Endothelial cell of umbilical vein (primary cell): ENCODE data around the gene FRY.

Experiments used
- EZH2 ChIP-seq: IDR thresholded peaks from 2 replicates; pipeline ENCODE4 v1.6.1; 2012; ENCODE audit warnings: borderline replicate concordance, low read depth, mild to moderate bottlenecking, moderate library complexity, low read length, inconsistent platforms; ENCODE audit not compliant: severe bottlenecking
- GATA2 ChIP-seq: IDR thresholded peaks from 2 replicates; pipeline ENCODE4 v1.7.0; 2011; ENCODE audit warnings: low read depth, mild to moderate bottlenecking, moderate library complexity, mixed read lengths, low read length; ENCODE audit not compliant: insufficient read length, insufficient read depth
- JUN ChIP-seq: IDR thresholded peaks from 2 replicates; pipeline ENCODE4 v1.6.1; 2011; ENCODE audit warnings: borderline replicate concordance, low read depth; ENCODE audit not compliant: insufficient read length, insufficient read depth
- MYC ChIP-seq: IDR thresholded peaks from one replicate; pipeline ENCODE4 v1.6.1; 2011; ENCODE audit warnings: mild to moderate bottlenecking, low read depth, low read length
- POLR2A ChIP-seq: IDR thresholded peaks from 2 replicates; pipeline ENCODE4 v1.6.1; 2012; ENCODE audit warnings: low read depth, mild to moderate bottlenecking, control low read depth, low read length
- POLR2AphosphoS5 ChIP-seq: IDR thresholded peaks from 2 replicates; pipeline ENCODE4 v1.6.1; 2012; ENCODE audit warnings: low read depth, mild to moderate bottlenecking, control low read depth, low read length, moderate library complexity; ENCODE audit not compliant: insufficient read depth
- TF ChIP-seq, protein P1 (sequence below), 2 donors: IDR thresholded peaks; 1 replicate in 1 of 2; 2 replicates in 1 of 2; pipeline ENCODE4 v1.5.1; 2011; ENCODE audit warnings: low read length in 2 of 2, mild to moderate bottlenecking in 2 of 2, moderate library complexity in 2 of 2, control low read depth in 1 of 2, inconsistent platforms in 1 of 2, low read depth in 1 of 2; ENCODE audit not compliant: insufficient read depth in 1 of 2; ENCODE audit errors: extremely low read depth in 1 of 2
- TF ChIP-seq, protein P2 (sequence below): IDR thresholded peaks from 2 replicates; pipeline ENCODE4 v1.6.1; 2011; ENCODE audit not compliant: insufficient read depth, insufficient read length

DNA sequence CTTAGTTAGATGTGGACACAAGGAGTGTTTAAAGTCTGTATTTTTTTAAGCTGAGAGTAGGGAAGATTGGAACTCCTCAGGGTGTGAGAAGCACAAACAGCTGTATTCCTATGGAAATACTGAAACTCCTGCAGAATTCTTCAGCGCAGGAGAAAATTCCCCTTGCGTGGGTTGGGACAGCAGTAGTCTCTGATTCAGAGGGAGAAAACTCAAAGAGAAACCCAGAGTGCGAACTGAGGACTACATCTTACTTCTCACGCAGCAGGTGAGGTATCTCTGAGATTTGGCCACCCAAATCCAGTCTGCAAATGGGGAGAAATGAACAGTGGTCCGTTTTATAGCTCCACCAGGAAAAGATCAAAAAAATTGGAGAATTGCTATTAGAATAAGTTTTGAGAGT, 60.9 kb downstream of the FRY start:
- TF ChIP-seq, protein P1, sequence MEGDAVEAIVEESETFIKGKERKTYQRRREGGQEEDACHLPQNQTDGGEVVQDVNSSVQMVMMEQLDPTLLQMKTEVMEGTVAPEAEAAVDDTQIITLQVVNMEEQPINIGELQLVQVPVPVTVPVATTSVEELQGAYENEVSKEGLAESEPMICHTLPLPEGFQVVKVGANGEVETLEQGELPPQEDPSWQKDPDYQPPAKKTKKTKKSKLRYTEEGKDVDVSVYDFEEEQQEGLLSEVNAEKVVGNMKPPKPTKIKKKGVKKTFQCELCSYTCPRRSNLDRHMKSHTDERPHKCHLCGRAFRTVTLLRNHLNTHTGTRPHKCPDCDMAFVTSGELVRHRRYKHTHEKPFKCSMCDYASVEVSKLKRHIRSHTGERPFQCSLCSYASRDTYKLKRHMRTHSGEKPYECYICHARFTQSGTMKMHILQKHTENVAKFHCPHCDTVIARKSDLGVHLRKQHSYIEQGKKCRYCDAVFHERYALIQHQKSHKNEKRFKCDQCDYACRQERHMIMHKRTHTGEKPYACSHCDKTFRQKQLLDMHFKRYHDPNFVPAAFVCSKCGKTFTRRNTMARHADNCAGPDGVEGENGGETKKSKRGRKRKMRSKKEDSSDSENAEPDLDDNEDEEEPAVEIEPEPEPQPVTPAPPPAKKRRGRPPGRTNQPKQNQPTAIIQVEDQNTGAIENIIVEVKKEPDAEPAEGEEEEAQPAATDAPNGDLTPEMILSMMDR (IDR thresholded peaks at IDR 0.05; ENCODE audit: extremely low read depth in 1 of 2, insufficient read depth in 1 of 2, low read depth in 1 of 2, low read length in 2 of 2): no peak
- TF ChIP-seq POLR2A (no peak), JUN (no peak), POLR2AphosphoS5 (no peak), MYC (no peak), EZH2 (no peak), GATA2 (no peak)
- TF ChIP-seq, protein P2, sequence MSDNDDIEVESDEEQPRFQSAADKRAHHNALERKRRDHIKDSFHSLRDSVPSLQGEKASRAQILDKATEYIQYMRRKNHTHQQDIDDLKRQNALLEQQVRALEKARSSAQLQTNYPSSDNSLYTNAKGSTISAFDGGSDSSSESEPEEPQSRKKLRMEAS: no peak
